A673 (cell line): ENCODE data around the gene SUN5. TPM values are rescaled to one million over a fixed set of nuclear protein-coding genes. Genes with fewer than 3 reads are reported as not detected.
A peak's percentile ranks its signal among the peaks of the same experiment; 100 is the strongest.

ENCODE experiments used
- BruUV-seq: library from RNA; stranded (reverse); fragments of 400-500 nt; replicated peaks from 2 replicates; lab custom pipeline; 2021; lab: Mats Ljungman, UMichigan
- CTCF ChIA-PET: fragments of 300-600 bp; sonication (Branson Sonifier 250); formaldehyde crosslinking; loops from one replicate; lab custom pipeline; 2022; ENCODE audit warnings: antibody characterized with exemption; lab: Charles Lee
- POLR2A ChIA-PET: fragments of 300-600 bp; sonication (Branson Sonifier 250); formaldehyde crosslinking; loops from one replicate; lab custom pipeline; 2022; ENCODE audit warnings: antibody characterized with exemption; ENCODE audit not compliant: low non-redundant PET; lab: Charles Lee
- DNase-seq: peaks from one replicate; pipeline ENCODE4 v3.0.0-alpha.2; 2015; ENCODE audit warnings: low spot score
- H3K27ac ChIP-seq: fragments of 200-600 bp; sonication (generic); 2 replicates; pipeline ENCODE4 v1.5.1; 2016; ENCODE audit warnings: mixed run types, low read depth, mild to moderate bottlenecking, mixed read lengths, antibody characterized with exemption, low read length; ENCODE audit not compliant: poor library complexity, severe bottlenecking
- H3K27me3 ChIP-seq: fragments of 200-600 bp; sonication (generic); replicated peaks from 2 replicates; pipeline ENCODE4 v1.6.1; 2017; ENCODE audit warnings: mixed run types, low read depth, mild to moderate bottlenecking, mixed read lengths, antibody characterized with exemption, low read length; ENCODE audit not compliant: insufficient read depth, poor library complexity
- H3K36me3 ChIP-seq: fragments of 200-600 bp; sonication (generic); 2 replicates; pipeline ENCODE4 v1.6.1; 2016; ENCODE audit warnings: mixed run types, mild to moderate bottlenecking, mixed read lengths, antibody characterized with exemption, low read length; ENCODE audit not compliant: insufficient read depth, poor library complexity, severe bottlenecking
- H3K4me1 ChIP-seq: fragments of 200-600 bp; sonication (generic); 2 replicates; pipeline ENCODE4 v1.6.1; 2017; ENCODE audit warnings: mixed run types, mild to moderate bottlenecking, mixed read lengths, antibody characterized with exemption, low read length; ENCODE audit not compliant: insufficient read depth, poor library complexity, severe bottlenecking
- H3K4me3 ChIP-seq: fragments of 200-600 bp; sonication (generic); 2 replicates; pipeline ENCODE4 v1.5.1; 2016; ENCODE audit warnings: low read depth, mixed run types, mild to moderate bottlenecking, mixed read lengths, low read length; ENCODE audit not compliant: poor library complexity, severe bottlenecking
- H3K9me3 ChIP-seq: fragments of 200-600 bp; sonication (generic); 2 replicates; pipeline ENCODE4 v1.6.1; 2016; ENCODE audit warnings: mixed run types, low read depth, mild to moderate bottlenecking, mixed read lengths, antibody characterized with exemption, low read length; ENCODE audit not compliant: poor library complexity, severe bottlenecking
- CTCF ChIP-seq: fragments of 300-800, 200-600 bp; sonication (generic); conservative IDR thresholded peaks from 2 replicates; pipeline ENCODE4 v1.5.1; 2017; ENCODE audit warnings: low read depth, mild to moderate bottlenecking, antibody characterized with exemption, low read length, moderate library complexity, mixed read lengths
- EZH2 ChIP-seq: fragments of 200-600 bp; sonication (generic); IDR thresholded peaks from 2 replicates; pipeline ENCODE4 v1.6.1; 2017; ENCODE audit warnings: borderline replicate concordance, low read depth, mild to moderate bottlenecking, mixed read lengths, antibody characterized with exemption, low read length; ENCODE audit not compliant: poor library complexity, severe bottlenecking
- intact Hi-C: fragments of 100-400 bp; cut with micrococcal nuclease; formaldehyde crosslinking; loops from one replicate; pipeline ENCODE4 v1.10.0; 2022; ENCODE audit not compliant: unreplicated experiment
- total RNA-seq: library from RNA; stranded (reverse); gene quantifications from 2 replicates; pipeline ENCODE4 v1.2.3, GENCODE V29; 2021

SUN5 gene
- total RNA-seq, 1 experiment from 2014 or later: not detected

- intact Hi-C loops: loop anchor here (1.0 to 10.0 kb wide), 3 partner anchors 43 to 271 kb away; partner anchors contain the start of gene C20orf203
- ChIA-PET CTCF (interaction anchor here (1.3 to 1.5 kb wide), 2 partner anchors 44 to 156 kb away, joined by 6 read pairs; no protein-coding TSS in a partner anchor), POLR2A (no interaction called here)
- Histone ChIP-seq H3K4me3 (no peak overlapping the region), H3K4me1 (no peaks in the 10 kb centered on the region), H3K9me3 (no peaks in the 10 kb centered on the region), H3K27ac (no peak overlapping the region), H3K36me3 (no peaks in the 10 kb centered on the region), H3K27me3 (peaks cover 36% of the 10 kb centered on the region)
- BruUV-seq: no TSS peak
- TF ChIP-seq EZH2: no peak
- TF ChIP-seq CTCF: peak; percentile 59
- DNase-seq: peak; percentile 52
Observed at GRCh38 chr20:32945710-32946221, 58.5 kb downstream of the SUN5 start.

- no peaks in the 10 kb centered on the region for H3K36me3 ChIP-seq
- TF ChIP-seq CTCF (no peak), EZH2 (no peak)
- no peak overlapping the region for H3K4me3 ChIP-seq
- H3K27ac ChIP-seq: no peak overlapping the region
- DNase-seq: no peak
- BruUV-seq: no TSS peak
- ChIA-PET POLR2A (no interaction called here), CTCF (no interaction called here)
- intact Hi-C loops: loop anchor here (10.0 kb wide), 1 partner anchor 269 kb away; the partner anchor contains the start of gene C20orf203
- H3K4me1 ChIP-seq: no peaks in the 10 kb centered on the region
- H3K27me3 ChIP-seq: peaks cover 18% of the 10 kb centered on the region
- H3K9me3 ChIP-seq: no peaks in the 10 kb centered on the region
Observed at GRCh38 chr20:32943490-32944052, 60.7 kb downstream of the SUN5 start.

- intact Hi-C loops: loop anchor here (10.0 kb wide), 1 partner anchor 267 kb away; the partner anchor contains the start of gene C20orf203
- no TSS peak for BruUV-seq
Observed at GRCh38 chr20:32941155-32941885, 62.9 kb downstream of the SUN5 start.

More at GRCh38 chr20:32941155-32941885, 62.9 kb downstream of the SUN5 start:
- H3K27ac ChIP-seq: no peak overlapping the region
- no peaks in the 10 kb centered on the region for H3K36me3 ChIP-seq
- no peaks in the 10 kb centered on the region for H3K4me1 ChIP-seq
- POLR2A ChIA-PET: no interaction called here
- H3K9me3 ChIP-seq: no peaks in the 10 kb centered on the region
- TF ChIP-seq EZH2: no peak
- no peak for TF ChIP-seq CTCF
- H3K4me3 ChIP-seq: no peak overlapping the region
- DNase-seq: no peak
- CTCF ChIA-PET: no interaction called here
- H3K27me3 ChIP-seq: no peaks in the 10 kb centered on the region
